Measurements from ENCODE around the gene TNS3. TPM values are rescaled to one million over a fixed set of nuclear protein-coding genes. Genes with fewer than 3 reads are reported as not detected.

Gene TNS3
- total RNA-seq, 8 experiments from 2014 or later = 2.6 to 49.9 (median 8.7) TPM

GRCh38 chr7:47326220-47326619 lies 255.7 kb downstream of the TNS3 start:
- in situ Hi-C loops (cut with MboI; ENCODE audit: low pct_unique_long_range_greater_than_20kb in 2 of 9, low sequenced_read_pairs in 9 of 9, unreplicated experiment in 9 of 9) = no loop called here
- ATAC-seq (replicated peaks in 6 of 8) = peak in 1 of 8 experiments; percentile 6
- Histone ChIP-seq H3K27ac (no peak overlapping the region), H3K4me3 (no peak overlapping the region), H3K4me1 (replicated peaks in 1 of 2) (peaks cover 20 to 21% of the 10 kb centered on the region in 2 donors)
- WGBS, 10 experiments = 76 to 100% (median 92%) methylated on average over 1 to 2 of the region's 2 CpGs; no CpG with 5 or more reads in 6 of the 10 experiments

- peaks cover 20 to 21% of the 10 kb centered on the region in 2 donors for H3K4me1 ChIP-seq (replicated peaks in 1 of 2)
- 90 to 100% (median 92%) methylated on average over 1 to 6 of the region's 6 CpGs; no CpG with 5 or more reads in 3 of the 10 experiments for WGBS, 10 experiments
- in situ Hi-C loops (cut with MboI; ENCODE audit: low pct_unique_long_range_greater_than_20kb in 2 of 9, low sequenced_read_pairs in 9 of 9, unreplicated experiment in 9 of 9) = no loop called here
- H3K27ac ChIP-seq = no peak overlapping the region
- no peak overlapping the region for H3K4me3 ChIP-seq
- no peak for ATAC-seq (replicated peaks in 6 of 8)
These were observed 256.6 kb downstream of the TNS3 start for GRCh38 chr7:47325337-47325736.

- WGBS, 10 experiments = 67 to 98% (median 92%) methylated on average over 2 to 4 of the region's 4 CpGs
- H3K27ac ChIP-seq = no peak overlapping the region
- ATAC-seq (replicated peaks in 6 of 8) = no peak
- H3K4me1 ChIP-seq (replicated peaks in 1 of 2) = peaks cover 16 to 18% of the 10 kb centered on the region in 2 donors
- in situ Hi-C loops (cut with MboI; ENCODE audit: low pct_unique_long_range_greater_than_20kb in 2 of 9, low sequenced_read_pairs in 9 of 9, unreplicated experiment in 9 of 9) = no loop called here
- H3K4me3 ChIP-seq = no peak overlapping the region
These were observed 258.0 kb downstream of the TNS3 start for GRCh38 chr7:47323904-47324303.

GRCh38 chr7:47322731-47323130 lies 259.2 kb downstream of the TNS3 start:
- in situ Hi-C loops (cut with MboI; ENCODE audit: low pct_unique_long_range_greater_than_20kb in 2 of 9, low sequenced_read_pairs in 9 of 9, unreplicated experiment in 9 of 9) = no loop called here
- H3K4me3 ChIP-seq = no peak overlapping the region
- peaks cover 6 to 8% of the 10 kb centered on the region in 2 donors for H3K4me1 ChIP-seq (replicated peaks in 1 of 2)
- no peak overlapping the region for H3K27ac ChIP-seq
- WGBS, 10 experiments = 83 to 100% (median 97%) methylated on average over 2 to 7 of the region's 11 CpGs; no CpG with 5 or more reads in 3 of the 10 experiments
- peak in 2 of 8 experiments; percentile 24 to 26 for ATAC-seq (replicated peaks in 6 of 8)

- in situ Hi-C loops (cut with MboI; ENCODE audit: low pct_unique_long_range_greater_than_20kb in 2 of 9, low sequenced_read_pairs in 9 of 9, unreplicated experiment in 9 of 9) = no loop called here
- no peak for ATAC-seq (replicated peaks in 6 of 8)
- WGBS, 10 experiments = 17 to 100% (median 92%) methylated on average over 1 to 3 of the region's 5 CpGs; no CpG with 5 or more reads in 3 of the 10 experiments
- peaks cover 2 to 4% of the 10 kb centered on the region in 2 donors for H3K4me1 ChIP-seq (replicated peaks in 1 of 2)
- no peak overlapping the region for H3K27ac ChIP-seq
- H3K4me3 ChIP-seq = no peak overlapping the region
These were observed 261.6 kb downstream of the TNS3 start for GRCh38 chr7:47320296-47320695.

GRCh38 chr7:47318395-47319182 lies 263.3 kb downstream of the TNS3 start:
- Histone ChIP-seq H3K4me1 (replicated peaks in 1 of 2) (peaks cover 2 to 9% of the 10 kb centered on the region in 2 donors), H3K4me3 (no peak overlapping the region), H3K27ac (no peak overlapping the region)
- in situ Hi-C loops (cut with MboI; ENCODE audit: low pct_unique_long_range_greater_than_20kb in 2 of 9, low sequenced_read_pairs in 9 of 9, unreplicated experiment in 9 of 9) = no loop called here
- 48 to 100% (median 94%) methylated on average over 1 to 6 of the region's 9 CpGs; no CpG with 5 or more reads in 1 of the 10 experiments for WGBS, 10 experiments
- ATAC-seq (replicated peaks in 6 of 8) = no peak

- ATAC-seq (replicated peaks in 6 of 8) = peak in 3 of 8 experiments; percentile 52 to 95 (median 63)
- in situ Hi-C loops (cut with MboI; ENCODE audit: low pct_unique_long_range_greater_than_20kb in 2 of 9, low sequenced_read_pairs in 9 of 9, unreplicated experiment in 9 of 9) = no loop called here
- WGBS, 10 experiments = 0 to 100% (median 85%) methylated on average over 1 to 2 of the region's 2 CpGs; no CpG with 5 or more reads in 2 of the 10 experiments
- Histone ChIP-seq H3K27ac (no peak overlapping the region), H3K4me3 (no peak overlapping the region), H3K4me1 (replicated peaks in 1 of 2) (peaks cover 2 to 9% of the 10 kb centered on the region in 2 donors)
These were observed 264.4 kb downstream of the TNS3 start for GRCh38 chr7:47317487-47317886.

GRCh38 chr7:47314728-47315607 lies 266.9 kb downstream of the TNS3 start:
- Histone ChIP-seq H3K4me1 (replicated peaks in 1 of 2) (peaks cover 2 to 9% of the 10 kb centered on the region in 2 donors), H3K4me3 (no peak overlapping the region), H3K27ac (no peak overlapping the region)
- peak in 5 of 8 experiments; percentile 24 to 64 (median 53) for ATAC-seq (replicated peaks in 6 of 8)
- WGBS, 10 experiments = 0 to 100% (median 58%) methylated on average over 1 to 13 of the region's 29 CpGs; no CpG with 5 or more reads in 2 of the 10 experiments
- in situ Hi-C loops (cut with MboI; ENCODE audit: low pct_unique_long_range_greater_than_20kb in 2 of 9, low sequenced_read_pairs in 9 of 9, unreplicated experiment in 9 of 9) = no loop called here

- WGBS, 10 experiments = 54 to 100% (median 95%) methylated on average over 1 to 4 of the region's 8 CpGs; no CpG with 5 or more reads in 5 of the 10 experiments
- in situ Hi-C loops (cut with MboI; ENCODE audit: low pct_unique_long_range_greater_than_20kb in 2 of 9, low sequenced_read_pairs in 9 of 9, unreplicated experiment in 9 of 9) = no loop called here
- no peak overlapping the region for H3K4me3 ChIP-seq
- peaks cover 2 to 9% of the 10 kb centered on the region in 2 donors for H3K4me1 ChIP-seq (replicated peaks in 1 of 2)
- no peak for ATAC-seq (replicated peaks in 6 of 8)
- no peak overlapping the region for H3K27ac ChIP-seq
These were observed 267.7 kb downstream of the TNS3 start for GRCh38 chr7:47314248-47314647.

- ATAC-seq (replicated peaks in 6 of 8) = no peak
- 20 to 80% (median 55%) methylated on average over 1 to 2 of the region's 4 CpGs; no CpG with 5 or more reads in 4 of the 10 experiments for WGBS, 10 experiments
- H3K4me3 ChIP-seq = no peak overlapping the region
- in situ Hi-C loops (cut with MboI; ENCODE audit: low pct_unique_long_range_greater_than_20kb in 2 of 9, low sequenced_read_pairs in 9 of 9, unreplicated experiment in 9 of 9) = no loop called here
- no peak overlapping the region for H3K27ac ChIP-seq
- peaks cover 2 to 9% of the 10 kb centered on the region in 2 donors for H3K4me1 ChIP-seq (replicated peaks in 1 of 2)
These were observed 268.3 kb downstream of the TNS3 start for GRCh38 chr7:47313564-47313963.

GRCh38 chr7:47311891-47312290 lies 270.0 kb downstream of the TNS3 start:
- in situ Hi-C loops (cut with MboI; ENCODE audit: low pct_unique_long_range_greater_than_20kb in 2 of 9, low sequenced_read_pairs in 9 of 9, unreplicated experiment in 9 of 9) = no loop called here
- Histone ChIP-seq H3K4me3 (no peak overlapping the region), H3K4me1 (replicated peaks in 1 of 2) (peaks cover 0 to 9% of the 10 kb centered on the region in 2 donors), H3K27ac (no peak overlapping the region)
- no peak for ATAC-seq (replicated peaks in 6 of 8)
- WGBS, 10 experiments = 85 to 100% (median 97%) methylated on average over 2 to 4 of the region's 4 CpGs

GRCh38 chr7:47310020-47310419 lies 271.9 kb downstream of the TNS3 start:
- in situ Hi-C loops (cut with MboI; ENCODE audit: low pct_unique_long_range_greater_than_20kb in 2 of 9, low sequenced_read_pairs in 9 of 9, unreplicated experiment in 9 of 9) = no loop called here
- Histone ChIP-seq H3K4me3 (no peak overlapping the region), H3K4me1 (replicated peaks in 1 of 2) (peaks cover 0 to 2% of the 10 kb centered on the region in 2 donors), H3K27ac (no peak overlapping the region)
- no peak for ATAC-seq (replicated peaks in 6 of 8)
- 0 to 100% (median 67%) methylated on average over 1 to 2 of the region's 2 CpGs; no CpG with 5 or more reads in 2 of the 10 experiments for WGBS, 10 experiments

GRCh38 chr7:47308808-47309207 lies 273.1 kb downstream of the TNS3 start:
- in situ Hi-C loops (cut with MboI; ENCODE audit: low pct_unique_long_range_greater_than_20kb in 2 of 9, low sequenced_read_pairs in 9 of 9, unreplicated experiment in 9 of 9) = no loop called here
- Histone ChIP-seq H3K4me1 (replicated peaks in 1 of 2) (no peaks in the 10 kb centered on the region), H3K27ac (no peak overlapping the region), H3K4me3 (no peak overlapping the region)
- 86 to 100% (median 96%) methylated on average over 1 to 5 of the region's 6 CpGs for WGBS, 10 experiments
- ATAC-seq (replicated peaks in 6 of 8) = no peak
